GM12878 (cell line): Measurements from ENCODE around the gene ZNF396. TPM values are rescaled to one million over a fixed set of nuclear protein-coding genes. Genes with fewer than 3 reads are reported as not detected.

Experiments used
- ATAC-seq: fragments of 200-7000 bp; cut with Tn5 transposase; 3 replicates; pipeline ENCODE4 v1.9.1; 2020; ENCODE audit warnings: mild to moderate bottlenecking, moderate library complexity
- BruUV-seq: library from RNA; stranded (reverse); fragments of 400-500 nt; replicated peaks from 2 replicates; lab custom pipeline; 2021; lab: Mats Ljungman, UMichigan
- CTCF ChIA-PET: fragments of 300-600 bp; sonication (Branson Sonifier 250); formaldehyde crosslinking; extraction: SDS; loops from one replicate; lab custom pipeline; 2021; ENCODE audit warnings: inconsistent platforms; lab: Yijun Ruan, JAX
- POLR2A ChIA-PET: fragments of 350-600 bp; formaldehyde crosslinking; extraction: SDS; loops from one replicate; lab custom pipeline; 2021; ENCODE audit warnings: inconsistent platforms; lab: Charles Lee
- RAD21 ChIA-PET: fragments of 300-600 bp; sonication (Branson Sonifier 250); formaldehyde crosslinking; loops from one replicate; lab custom pipeline; 2023; ENCODE audit warnings: antibody characterized with exemption; ENCODE audit not compliant: unreplicated experiment; lab: Charles Lee
- SMC1A ChIA-PET: fragments of 300-600 bp; sonication (Branson Sonifier 250); formaldehyde crosslinking; loops from one replicate; lab custom pipeline; 2023; ENCODE audit not compliant: unreplicated experiment, uncharacterized antibody; lab: Charles Lee
- DNase-seq: peaks from one replicate; pipeline ENCODE4 v3.0.0-alpha.2; 2011; ENCODE audit warnings: low read depth, low spot score
- FAIRE-seq: peaks from 3 replicates; lab custom pipeline; 2011; peaks lifted over from hg19 to GRCh38; lab: Jason Lieb, UNC
- H2AFZ ChIP-seq: 2 replicates; pipeline ENCODE4 v1.6.0; 2011; ENCODE audit warnings: low read depth, low read length, control low read depth; ENCODE audit not compliant: control insufficient read depth
- H3K27ac ChIP-seq: 2 replicates; pipeline ENCODE4 v1.5.1; 2011; ENCODE audit warnings: control low read depth; ENCODE audit not compliant: control insufficient read depth, insufficient read depth
- H3K27me3 ChIP-seq, 2 experiments: replicated peaks in 1 of 2; 2 replicates each; pipeline versions ENCODE4 v1.6.0 to v1.6.1; 2011; ENCODE audit warnings: low read length in 1 of 2; ENCODE audit not compliant: control insufficient read depth in 2 of 2, insufficient read depth in 2 of 2
- H3K36me3 ChIP-seq, 2 experiments: 2 replicates each; pipeline ENCODE4 v1.5.1; 2011; ENCODE audit warnings: low read length in 1 of 2; ENCODE audit not compliant: control insufficient read depth in 2 of 2, insufficient read depth in 2 of 2
- H3K4me1 ChIP-seq: 2 replicates; pipeline ENCODE4 v1.6.1; 2011; ENCODE audit warnings: mild to moderate bottlenecking, low read length, moderate library complexity, mixed read lengths; ENCODE audit not compliant: control insufficient read depth, insufficient read depth
- H3K4me2 ChIP-seq: 2 replicates; pipeline ENCODE4 v1.6.0; 2011; ENCODE audit warnings: control low read depth; ENCODE audit not compliant: control insufficient read depth, insufficient read depth
- H3K4me3 ChIP-seq: fragments of 200-600 bp; sonication (generic); 2 replicates; pipeline ENCODE4 v1.5.1; 2016
- H3K79me2 ChIP-seq: 2 replicates; pipeline ENCODE4 v1.6.0; 2011; ENCODE audit warnings: low read length; ENCODE audit not compliant: control insufficient read depth, insufficient read depth
- H3K9ac ChIP-seq: 2 replicates; pipeline ENCODE4 v1.8.0; 2011; ENCODE audit warnings: low read length, control low read depth, mixed read lengths; ENCODE audit not compliant: control insufficient read depth, insufficient read depth
- H3K9me3 ChIP-seq: replicated peaks from 3 replicates; pipeline ENCODE4 v1.5.1; 2011; ENCODE audit warnings: mild to moderate bottlenecking, low read length; ENCODE audit not compliant: control insufficient read depth, insufficient read depth
- H4K20me1 ChIP-seq: 2 replicates; pipeline ENCODE4 v1.6.0; 2011; ENCODE audit not compliant: control insufficient read depth, insufficient read depth
- CTCF ChIP-seq, 3 experiments: IDR thresholded peaks in 2 of 3; conservative IDR thresholded peaks in 1 of 3; 2 replicates each; pipeline ENCODE4 v1.5.1; 2011; ENCODE audit warnings: low read depth in 3 of 3, low read length in 3 of 3, mild to moderate bottlenecking in 3 of 3, control low read depth in 2 of 3, moderate library complexity in 2 of 3, inconsistent platforms in 1 of 3, mixed read lengths in 1 of 3; ENCODE audit not compliant: control insufficient read depth in 2 of 3, insufficient read depth in 1 of 3; ENCODE audit errors: extremely low read depth in 1 of 3
- EZH2 ChIP-seq: IDR thresholded peaks from 2 replicates; pipeline ENCODE4 v1.6.1; 2012; ENCODE audit warnings: low read depth, mild to moderate bottlenecking, control low read depth, inconsistent platforms, low read length, borderline replicate concordance; ENCODE audit not compliant: control insufficient read depth
- MEF2B ChIP-seq: fragments of 450-650 bp; IDR thresholded peaks from 2 replicates; pipeline ENCODE4 v1.6.1; 2018; ENCODE audit warnings: mild to moderate bottlenecking, moderate library complexity; ENCODE audit not compliant: partially characterized antibody, poor library complexity, severe bottlenecking
- RAD21 ChIP-seq: IDR thresholded peaks from 2 replicates; pipeline ENCODE4 v1.6.1; 2011; ENCODE audit warnings: mild to moderate bottlenecking, low read depth, low read length, moderate library complexity; ENCODE audit not compliant: insufficient read depth
- WGBS: methylation state at CpG from one replicate; pipeline ENCODE4 v1.1.6; 2016; ENCODE audit warnings: low lambda C conversion rate; ENCODE audit not compliant: insufficient replicate concordance, insufficient coverage; ENCODE audit errors: missing lambda C conversion rate; 5-methylcytosine and 5-hydroxymethylcytosine counted together
- in situ Hi-C: fragments of 300-500 bp; cut with MboI; formaldehyde crosslinking; loops from 9 replicates; pipeline ENCODE4 v1.14.3; 2018; ENCODE audit warnings: mixed read lengths
- intact Hi-C: fragments of 100-400 bp; cut with micrococcal nuclease; formaldehyde crosslinking; loops from one replicate; pipeline ENCODE4 v1.14.2; 2022; ENCODE audit not compliant: unreplicated experiment
- polyA plus RNA-seq, 11 experiments: library from polyadenylated mRNA; depleted of rRNA in 4 of 11; unstranded in 6 of 11; stranded (reverse) in 5 of 11; fragments of >200 nt; fragmentation: Nextera tagmentation in 4 of 11; fragmentation: Illumina TruSeq in 1 of 11; extraction: Ambion mirVana in 4 of 11; extraction: Trizol in 1 of 11; gene quantifications; 1 replicate in 1 of 11; 2 replicates in 10 of 11; pipeline versions ENCODE4 v1.2.1 to v1.2.3, GENCODE V29; 2011 to 2016; ENCODE audit warnings: inconsistent platforms in 2 of 11, missing spikeins in 2 of 11, low read depth in 1 of 11
- total RNA-seq, 4 experiments: library from RNA; depleted of rRNA in 3 of 4; stranded (reverse); fragments of >200 nt in 3 of 4; fragmentation: Illumina TruSeq in 1 of 4; extraction: Trizol in 1 of 4; gene quantifications; 2 replicates each; pipeline versions ENCODE4 v1.2.1 to v1.2.3, GENCODE V29; 2013 to 2021

ZNF396 gene
- total and polyA plus RNA-seq, 10 of the 15 experiments (the other 5 are each of a cell fraction or from before 2014, with no cell fraction given) = 0.14 to 0.79 (median 0.47) TPM

- TF ChIP-seq MEF2B (no peak), CTCF (IDR thresholded peaks at IDR 0.05 in 2 of 3, conservative IDR thresholded peaks at IDR 0.05 in 1 of 3; ENCODE audit: control insufficient read depth in 2 of 3, extremely low read depth in 1 of 3, insufficient read depth in 1 of 3, low read depth in 3 of 3, low read length in 3 of 3) (peak; percentile 17 to 31 (median 31); a peak in 4 of 6 replicates), RAD21 (0 out of 2 replicates have a peak, but pooled peaks have one; percentile 16), EZH2 (no peak)
- Histone ChIP-seq H3K4me2 (no peak overlapping the region), H3K27ac (no peak overlapping the region), H3K27me3 (0 out of 4 replicates have a peak, but pooled peaks cover 0 to 3% of the 10 kb centered on the region in 2 experiments), H3K9ac (no peak overlapping the region), H3K4me1 (no peaks in the 10 kb centered on the region), H3K79me2 (no peaks in the 10 kb centered on the region), H3K4me3 (no peak overlapping the region), H3K36me3 (no peaks in the 10 kb centered on the region), H4K20me1 (no peaks in the 10 kb centered on the region), H3K9me3 (no peaks in the 10 kb centered on the region; the same call in 2 of the 3 replicates), H2AFZ (no peak overlapping the region)
- WGBS = 36% methylated on average over 3 of the region's 3 CpGs
- intact Hi-C loops (loop anchor here (1.0 to 5.0 kb wide), 2 partner anchors 156 to 565 kb away; no protein-coding TSS in a partner anchor), in situ Hi-C loops (loop anchor here (10.0 kb wide), 1 partner anchor 898 kb away; no protein-coding TSS in a partner anchor)
- BruUV-seq = no TSS peak
- ATAC-seq = peak; percentile 69
- SMC1A ChIA-PET = interaction anchor here (0.6 to 5.7 kb wide), 23 partner anchors 8 to 897 kb away, joined by 3 to 38 read pairs (median 4); no protein-coding TSS in a partner anchor
- RAD21 ChIA-PET = interaction anchor here (0.6 to 2.0 kb wide), 22 partner anchors 11 to 897 kb away, joined by 3 to 14 read pairs (median 5); partner anchors contain the start of gene INO80C
- CTCF ChIA-PET = interaction anchor here (0.7 to 5.2 kb wide), 33 partner anchors 8 to 897 kb away, joined by 3 to 35 read pairs (median 5); no protein-coding TSS in a partner anchor
- FAIRE-seq = no peak
- POLR2A ChIA-PET = interaction anchor here (1.4 kb wide), 1 partner anchor 147 kb away, joined by 3 read pairs; the partner anchor contains the start of gene ZNF397
- no peak for DNase-seq
Observed at GRCh38 chr18:35387152-35387571, 10.0 kb upstream of the ZNF396 start.
